ENCODE data around the gene SRSF4.

GRCh38 chr1:29162476-29163138 is 19.1 kb downstream of the SRSF4 start:
- TF ChIP-seq CTCF (IDR thresholded peaks at IDR 0.05; ENCODE audit: borderline replicate concordance, extremely low read depth, low read length, poor library complexity, severe bottlenecking) (no peak), EZH2 (IDR thresholded peaks at IDR 0.05; ENCODE audit: borderline replicate concordance, low read depth, low read length, severe bottlenecking) (no peak)

All from DND-41 (cell line).